Activated T-helper 2 cell treated with anti-CD3 and anti-CD28 coated beads, Interferon-gamma antibody, Interleukin-2, Interleukin-4, amounts not matched to agents 10 μg/mL and 5 μg/mL and 100 μg/mL, durations not matched to agents 14 hours and 24 hours and 36 hours (primary cell): ENCODE measurements around the gene IREB2. TPM values are rescaled to one million over a fixed set of nuclear protein-coding genes. Genes with fewer than 3 reads are reported as not detected.

Experiments used
- DNase-seq: peaks from one replicate; pipeline ENCODE4 v3.0.0; 2021; ENCODE audit warnings: low spot score
- H3K27ac Mint-ChIP-seq: one replicate; pipeline ENCODE4 v1.8.0; 2021; ENCODE audit warnings: mixed read lengths
- H3K27me3 Mint-ChIP-seq: one replicate; pipeline ENCODE4 v1.8.0; 2021; ENCODE audit warnings: low read depth, mixed read lengths
- H3K36me3 Mint-ChIP-seq: one replicate; pipeline ENCODE4 v1.8.0; 2021; ENCODE audit warnings: low read depth, mixed read lengths
- H3K4me1 Mint-ChIP-seq: one replicate; pipeline ENCODE4 v1.8.0; 2021; ENCODE audit warnings: low read depth, mixed read lengths
- H3K4me3 Mint-ChIP-seq: one replicate; pipeline ENCODE4 v1.8.0; 2021; ENCODE audit warnings: low read depth, mild to moderate bottlenecking, moderate library complexity, mixed read lengths
- H3K9me3 Mint-ChIP-seq: one replicate; pipeline ENCODE4 v1.8.0; 2021; ENCODE audit warnings: mixed read lengths
- intact Hi-C: fragments of 100-400 bp; cut with micrococcal nuclease; formaldehyde crosslinking; loops from one replicate; pipeline ENCODE4 v1.15.1; 2023
- total RNA-seq: library from RNA; stranded (reverse); gene quantifications from 2 replicates; pipeline ENCODE4 v1.2.3, GENCODE V29; 2022

IREB2 gene
- total RNA-seq, 1 donor from 2014 or later: 97.8 TPM

- H3K4me3 Mint-ChIP-seq: no peak overlapping the region
- H3K36me3 Mint-ChIP-seq: peaks cover 38% of the 10 kb centered on the region
Measured at GRCh38 chr15:78461171-78461888, 23.3 kb downstream of the IREB2 start.

GRCh38 chr15:78469031-78469430 lies 31.0 kb downstream of the IREB2 start:
- no peaks in the 10 kb centered on the region for H3K27me3 Mint-ChIP-seq
- H3K36me3 Mint-ChIP-seq: peaks cover 55% of the 10 kb centered on the region
- no peaks in the 10 kb centered on the region for H3K9me3 Mint-ChIP-seq
- no peak overlapping the region for H3K27ac Mint-ChIP-seq
- H3K4me3 Mint-ChIP-seq: no peak overlapping the region
- peaks cover 5% of the 10 kb centered on the region for H3K4me1 Mint-ChIP-seq
- no peak for DNase-seq
- intact Hi-C loops: no loop called here

More at GRCh38 chr15:78461171-78461888, 23.3 kb downstream of the IREB2 start:
- peak overlapping the region; percentile 60 for H3K27ac Mint-ChIP-seq
- H3K4me1 Mint-ChIP-seq: peaks cover 46% of the 10 kb centered on the region
- no peaks in the 10 kb centered on the region for H3K9me3 Mint-ChIP-seq
- no peaks in the 10 kb centered on the region for H3K27me3 Mint-ChIP-seq
- no peak for DNase-seq
- intact Hi-C loops: no loop called here

GRCh38 chr15:78477295-78477694 lies 39.3 kb downstream of the IREB2 start:
- no peak for DNase-seq
- Mint-ChIP-seq H3K4me3 (no peak overlapping the region), H3K4me1 (peaks cover 4% of the 10 kb centered on the region), H3K27me3 (no peaks in the 10 kb centered on the region), H3K9me3 (no peaks in the 10 kb centered on the region), H3K36me3 (peaks cover 50% of the 10 kb centered on the region), H3K27ac (no peak overlapping the region)
- intact Hi-C loops: loop anchor here (5.0 kb wide), 1 partner anchor 35 kb away; no protein-coding TSS in a partner anchor

GRCh38 chr15:78479650-78480049 lies 41.6 kb downstream of the IREB2 start:
- Mint-ChIP-seq H3K4me3 (no peak overlapping the region), H3K4me1 (peaks cover 1% of the 10 kb centered on the region), H3K27me3 (no peaks in the 10 kb centered on the region), H3K27ac (no peak overlapping the region), H3K9me3 (no peaks in the 10 kb centered on the region), H3K36me3 (peaks cover 49% of the 10 kb centered on the region)
- intact Hi-C loops: loop anchor here (5.0 to 10.0 kb wide), 2 partner anchors 37 to 165 kb away; no protein-coding TSS in a partner anchor
- no peak for DNase-seq

GRCh38 chr15:78481917-78482316 lies 43.9 kb downstream of the IREB2 start:
- Mint-ChIP-seq H3K4me3 (no peak overlapping the region), H3K4me1 (peaks cover 3% of the 10 kb centered on the region), H3K9me3 (no peaks in the 10 kb centered on the region)

DNA sequence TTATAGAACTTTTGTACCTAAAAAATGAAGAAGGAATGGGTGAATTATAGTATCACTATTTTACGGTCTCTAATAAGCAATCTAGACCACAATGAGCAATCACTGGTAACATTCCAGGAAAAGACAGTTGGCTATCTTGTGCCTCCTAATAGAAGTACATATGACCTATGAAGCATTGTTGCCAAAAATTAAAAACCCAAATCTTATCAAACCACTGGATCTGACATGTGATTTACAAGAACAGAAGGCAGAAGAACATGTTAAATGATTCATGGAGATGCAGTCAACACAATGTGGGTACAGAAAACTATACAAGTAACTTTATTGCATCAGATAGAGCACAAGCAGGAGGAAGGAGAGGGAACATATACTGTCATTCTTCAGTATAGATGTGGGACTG lies 54.9 kb downstream of the IREB2 start:
- Mint-ChIP-seq H3K4me1 (peaks cover 9% of the 10 kb centered on the region), H3K9me3 (no peaks in the 10 kb centered on the region), H3K36me3 (peaks cover 77% of the 10 kb centered on the region), H3K4me3 (no peak overlapping the region), H3K27ac (peak overlapping the region; percentile 37), H3K27me3 (no peaks in the 10 kb centered on the region)
- intact Hi-C loops: loop anchor here (10.0 kb wide), 1 partner anchor 218 kb away; no protein-coding TSS in a partner anchor
- DNase-seq: no peak

More at GRCh38 chr15:78481917-78482316, 43.9 kb downstream of the IREB2 start:
- no peak for DNase-seq
- H3K27me3 Mint-ChIP-seq: no peaks in the 10 kb centered on the region
- intact Hi-C loops: loop anchor here (10.0 kb wide), 1 partner anchor 167 kb away; no protein-coding TSS in a partner anchor
- no peak overlapping the region for H3K27ac Mint-ChIP-seq
- peaks cover 49% of the 10 kb centered on the region for H3K36me3 Mint-ChIP-seq

- Mint-ChIP-seq H3K27ac (no peak overlapping the region), H3K36me3 (peaks cover 44% of the 10 kb centered on the region)
Measured at GRCh38 chr15:78501857-78502256, 63.8 kb downstream of the IREB2 start.

DNA sequence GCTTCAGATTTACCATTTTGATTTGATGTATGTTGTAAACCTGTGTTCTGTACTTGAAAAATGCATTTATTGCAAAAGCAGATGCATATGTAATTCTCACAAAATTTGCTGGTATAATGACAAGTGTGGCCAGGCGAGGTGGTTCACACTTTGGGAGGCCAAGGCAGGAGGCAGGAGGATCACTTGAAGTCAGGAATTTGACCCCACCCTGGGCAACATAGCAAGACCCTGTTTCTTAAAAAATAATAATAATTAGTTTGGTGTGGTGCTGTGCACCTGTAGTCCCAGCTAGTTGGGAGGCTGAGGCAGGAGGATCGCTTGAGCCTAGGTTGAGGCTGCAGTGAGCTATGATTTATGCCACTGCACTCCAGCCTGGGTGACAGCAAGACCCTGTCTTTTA lies 64.6 kb downstream of the IREB2 start:
- Mint-ChIP-seq H3K27ac (no peak overlapping the region), H3K4me3 (no peak overlapping the region), H3K36me3 (peaks cover 38% of the 10 kb centered on the region), H3K4me1 (peaks cover 4% of the 10 kb centered on the region), H3K9me3 (no peaks in the 10 kb centered on the region), H3K27me3 (peaks cover 4% of the 10 kb centered on the region)
- DNase-seq: no peak
- intact Hi-C loops: no loop called here

More at GRCh38 chr15:78501857-78502256, 63.8 kb downstream of the IREB2 start:
- H3K27me3 Mint-ChIP-seq: no peaks in the 10 kb centered on the region
- no peak overlapping the region for H3K4me3 Mint-ChIP-seq
- intact Hi-C loops: no loop called here
- DNase-seq: no peak
- peaks cover 1% of the 10 kb centered on the region for H3K4me1 Mint-ChIP-seq
- H3K9me3 Mint-ChIP-seq: no peaks in the 10 kb centered on the region

GRCh38 chr15:78506971-78507830 lies 69.2 kb downstream of the IREB2 start, which contains the start of gene HYKK:
Gene HYKK (plus strand): TSS chr15:78507577. CDS start chr15:78513089, 5,512 bp downstream.
- peak; percentile 74 for DNase-seq
- Mint-ChIP-seq H3K27me3 (peaks cover 23% of the 10 kb centered on the region), H3K9me3 (no peaks in the 10 kb centered on the region), H3K36me3 (peaks cover 2% of the 10 kb centered on the region), H3K4me3 (peak within 1 kb of the TSS; percentile 88), H3K4me1 (peaks cover 16% of the 10 kb centered on the region), H3K27ac (no peak within 1 kb of the TSS)
- intact Hi-C loops: loop anchor here (1.0 to 5.0 kb wide), 2 partner anchors 33 to 70 kb away; partner anchors contain the start of genes IREB2 and PSMA4

DNA sequence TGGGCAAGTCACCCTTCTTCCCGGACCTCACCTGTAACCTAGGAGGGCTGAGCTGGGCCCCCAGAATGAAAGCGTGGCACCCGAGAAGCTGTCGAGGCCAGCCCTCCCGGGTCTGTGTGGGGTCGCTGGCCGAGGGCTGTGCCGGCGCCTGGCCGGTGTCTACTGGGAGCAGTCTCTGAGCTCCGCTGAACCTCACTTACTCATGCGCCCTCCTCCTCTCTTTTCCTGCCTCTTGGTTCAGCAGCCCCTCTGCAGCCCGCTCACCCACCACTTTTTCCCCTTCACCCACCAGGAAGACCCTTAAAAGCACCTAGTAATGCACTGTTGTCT lies 69.8 kb downstream of the IREB2 start:
- no peaks in the 10 kb centered on the region for H3K9me3 Mint-ChIP-seq
- peaks cover 16% of the 10 kb centered on the region for H3K4me1 Mint-ChIP-seq
- no peak overlapping the region for H3K27ac Mint-ChIP-seq
- H3K36me3 Mint-ChIP-seq: no peaks in the 10 kb centered on the region
- DNase-seq: no peak
- peak overlapping the region; percentile 88 for H3K4me3 Mint-ChIP-seq
- H3K27me3 Mint-ChIP-seq: peaks cover 23% of the 10 kb centered on the region
- intact Hi-C loops: loop anchor here (1.0 to 5.0 kb wide), 2 partner anchors 33 to 70 kb away; partner anchors contain the start of genes IREB2 and PSMA4

DNA sequence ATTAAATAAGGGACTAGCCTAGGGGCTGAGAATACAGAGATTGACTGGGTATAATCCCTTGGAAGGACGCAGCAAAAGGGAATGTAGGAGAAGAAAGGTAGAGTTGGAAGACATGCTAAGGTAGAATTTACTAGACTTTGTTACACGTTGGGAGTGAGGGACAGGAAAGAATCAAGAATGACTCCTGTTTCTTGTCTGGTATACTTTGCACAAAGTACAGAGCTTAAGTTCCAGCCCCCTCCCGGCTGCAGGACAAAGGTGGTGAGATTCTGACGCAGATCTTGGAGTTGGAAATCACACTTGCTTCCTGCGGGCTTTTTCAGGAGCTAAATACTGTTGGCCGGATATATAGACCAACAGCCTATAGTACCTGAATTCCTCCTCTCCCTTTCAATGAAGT lies 70.3 kb downstream of the IREB2 start:
- H3K27me3 Mint-ChIP-seq: peaks cover 23% of the 10 kb centered on the region

DNA sequence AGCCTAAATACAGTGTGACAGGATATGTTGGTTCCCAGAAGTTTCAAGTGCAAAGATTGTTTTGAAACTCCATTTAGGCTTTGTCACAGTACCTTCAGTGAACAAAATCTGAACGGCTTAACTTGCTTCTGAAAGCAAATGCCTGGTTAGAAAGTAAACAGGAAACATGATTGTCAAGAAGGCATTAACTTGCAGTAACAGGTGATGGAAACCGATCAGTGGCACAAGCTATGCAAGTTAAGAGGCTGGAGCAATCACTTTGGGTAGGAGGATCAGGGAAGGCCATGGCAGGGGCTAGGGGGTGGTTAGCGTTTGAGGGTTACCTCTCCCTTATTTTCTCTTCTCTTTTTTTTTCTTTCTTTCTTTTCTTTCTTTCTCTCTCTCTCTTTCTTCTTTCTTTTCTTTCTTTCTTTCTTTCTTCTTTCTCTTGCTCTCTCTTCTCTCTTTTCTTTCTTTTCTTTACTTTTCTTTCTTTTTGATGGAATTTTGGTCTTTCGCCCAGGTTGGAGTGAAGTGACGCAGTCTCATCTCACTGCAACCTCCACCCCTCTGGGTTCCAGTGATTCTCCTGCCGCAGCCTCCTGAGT lies 71.8 kb downstream of the IREB2 start:
- no peak for DNase-seq
- Mint-ChIP-seq H3K27me3 (peaks cover 23% of the 10 kb centered on the region), H3K27ac (no peak overlapping the region), H3K4me1 (peaks cover 16% of the 10 kb centered on the region), H3K36me3 (no peaks in the 10 kb centered on the region), H3K9me3 (no peaks in the 10 kb centered on the region), H3K4me3 (no peak overlapping the region)
- intact Hi-C loops: loop anchor here (5.0 kb wide), 1 partner anchor 73 kb away; the partner anchor contains the start of gene IREB2

More for the DNA sequence above, 70.3 kb downstream of the IREB2 start:
- Mint-ChIP-seq H3K4me1 (peaks cover 16% of the 10 kb centered on the region), H3K27ac (no peak overlapping the region), H3K9me3 (no peaks in the 10 kb centered on the region), H3K36me3 (no peaks in the 10 kb centered on the region), H3K4me3 (peak overlapping the region; percentile 88)
- DNase-seq: no peak
- intact Hi-C loops: loop anchor here (5.0 kb wide), 1 partner anchor 71 kb away; the partner anchor contains the start of gene IREB2
